AG04449 (cell line): ENCODE data around the gene ATP13A3.

ENCODE experiments used
- CTCF ChIA-PET: fragments of 350-600 bp; formaldehyde crosslinking; extraction: SDS; loops from one replicate; lab custom pipeline; 2021; ENCODE audit warnings: antibody characterized with exemption; lab: Yijun Ruan, JAX
- POLR2A ChIA-PET: fragments of 400-600, 350-600 bp; formaldehyde crosslinking; extraction: SDS; loops from one replicate; lab custom pipeline; 2020; ENCODE audit warnings: antibody characterized with exemption, inconsistent platforms; lab: Yijun Ruan, JAX
- DNase-seq: peaks from one replicate; pipeline ENCODE4 v3.0.0-alpha.2; 2010; ENCODE audit warnings: low read depth, low spot score
- H3K4me3 ChIP-seq: 2 replicates; pipeline ENCODE4 v1.5.1; 2011; ENCODE audit warnings: low read depth, mild to moderate bottlenecking, control low read depth, low read length
- TF ChIP-seq, protein P1 (sequence below): IDR thresholded peaks from one replicate; pipeline ENCODE4 v1.5.1; 2011; ENCODE audit warnings: mild to moderate bottlenecking, moderate library complexity, low read length, control low read depth, inconsistent platforms; ENCODE audit not compliant: insufficient read depth; ENCODE audit errors: missing control alignments

Gene ATP13A3

GRCh38 chr3:194382196-194382891 is 104.5 kb downstream of the ATP13A3 start:
- TF ChIP-seq, protein P1, sequence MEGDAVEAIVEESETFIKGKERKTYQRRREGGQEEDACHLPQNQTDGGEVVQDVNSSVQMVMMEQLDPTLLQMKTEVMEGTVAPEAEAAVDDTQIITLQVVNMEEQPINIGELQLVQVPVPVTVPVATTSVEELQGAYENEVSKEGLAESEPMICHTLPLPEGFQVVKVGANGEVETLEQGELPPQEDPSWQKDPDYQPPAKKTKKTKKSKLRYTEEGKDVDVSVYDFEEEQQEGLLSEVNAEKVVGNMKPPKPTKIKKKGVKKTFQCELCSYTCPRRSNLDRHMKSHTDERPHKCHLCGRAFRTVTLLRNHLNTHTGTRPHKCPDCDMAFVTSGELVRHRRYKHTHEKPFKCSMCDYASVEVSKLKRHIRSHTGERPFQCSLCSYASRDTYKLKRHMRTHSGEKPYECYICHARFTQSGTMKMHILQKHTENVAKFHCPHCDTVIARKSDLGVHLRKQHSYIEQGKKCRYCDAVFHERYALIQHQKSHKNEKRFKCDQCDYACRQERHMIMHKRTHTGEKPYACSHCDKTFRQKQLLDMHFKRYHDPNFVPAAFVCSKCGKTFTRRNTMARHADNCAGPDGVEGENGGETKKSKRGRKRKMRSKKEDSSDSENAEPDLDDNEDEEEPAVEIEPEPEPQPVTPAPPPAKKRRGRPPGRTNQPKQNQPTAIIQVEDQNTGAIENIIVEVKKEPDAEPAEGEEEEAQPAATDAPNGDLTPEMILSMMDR, result no peak
- CTCF ChIA-PET, result interaction anchor here (0.8 to 2.0 kb wide), 3 partner anchors 16 to 38 kb away, joined by 3 to 11 read pairs (median 3); no protein-coding TSS in a partner anchor
- POLR2A ChIA-PET, result no interaction called here
- DNase-seq, result no peak
- H3K4me3 ChIP-seq, result no peak overlapping the region

DNA sequence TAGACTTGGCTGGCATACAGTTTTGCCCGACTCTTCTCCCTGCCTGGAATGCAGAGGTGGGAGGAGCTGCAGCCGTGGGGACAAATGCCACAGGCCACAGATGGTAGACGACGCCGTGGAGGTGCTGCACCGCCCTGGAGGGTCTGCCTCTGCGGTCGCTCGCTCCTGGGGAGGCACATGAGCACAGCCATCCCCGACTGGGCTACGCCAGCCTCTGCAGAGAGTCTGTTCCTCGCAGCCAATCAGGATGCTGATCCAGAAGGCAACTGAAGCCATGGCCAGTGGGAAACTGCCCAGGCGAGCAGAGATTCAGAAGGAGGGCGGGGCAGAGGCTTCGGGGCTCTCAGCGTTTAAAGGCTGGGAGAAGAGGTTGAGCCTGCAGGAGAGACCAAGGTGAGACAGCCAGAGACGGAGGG is 105.3 kb downstream of the ATP13A3 start:
- CTCF ChIA-PET, result interaction anchor here (1.1 kb wide), 1 partner anchor 38 kb away, joined by 4 read pairs; no protein-coding TSS in a partner anchor
- TF ChIP-seq, protein P1, result no peak
- H3K4me3 ChIP-seq, result no peak overlapping the region
- no peak for DNase-seq
- POLR2A ChIA-PET, result no interaction called here

- H3K4me3 ChIP-seq, result no peak overlapping the region
- ChIA-PET CTCF (interaction anchor here (1.1 kb wide), 1 partner anchor 37 kb away, joined by 4 read pairs; no protein-coding TSS in a partner anchor), POLR2A (no interaction called here)
- no peak for DNase-seq
- TF ChIP-seq, protein P1, result no peak
These were observed 106.5 kb downstream of the ATP13A3 start for GRCh38 chr3:194380326-194380725.

- CTCF ChIA-PET, result interaction anchor here (1.4 to 2.5 kb wide), 3 partner anchors 9 to 35 kb away, joined by 3 to 16 read pairs (median 7); no protein-coding TSS in a partner anchor
- POLR2A ChIA-PET, result no interaction called here
These were observed 107.2 kb downstream of the ATP13A3 start for GRCh38 chr3:194379651-194380050.

DNA sequence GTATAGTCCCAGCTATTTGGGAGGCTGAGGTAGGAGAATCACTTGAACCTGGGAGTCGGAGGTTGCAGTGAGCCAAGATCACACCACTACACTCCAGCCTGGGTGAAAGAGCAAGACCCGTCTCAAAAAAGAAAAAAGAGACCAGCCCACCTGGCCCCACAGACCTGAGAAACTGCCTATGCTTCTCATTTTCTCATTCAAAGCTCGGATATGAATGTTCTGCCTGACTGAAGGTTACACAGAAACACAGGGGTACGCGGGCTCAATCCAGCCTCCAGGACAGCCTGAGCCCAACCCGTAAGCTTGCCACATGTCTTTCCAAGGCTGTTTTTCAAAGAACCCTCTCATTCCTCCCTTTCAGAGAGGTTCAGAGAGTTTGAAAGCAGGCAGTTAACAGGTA is 107.6 kb downstream of the ATP13A3 start:
- no peak overlapping the region for H3K4me3 ChIP-seq
- TF ChIP-seq, protein P1, result no peak
- ChIA-PET POLR2A (no interaction called here), CTCF (interaction anchor here (1.4 to 2.5 kb wide), 3 partner anchors 10 to 34 kb away, joined by 3 to 16 read pairs (median 7); no protein-coding TSS in a partner anchor)
- DNase-seq, result no peak

More at GRCh38 chr3:194379651-194380050, 107.2 kb downstream of the ATP13A3 start:
- TF ChIP-seq, protein P1, result no peak
- no peak overlapping the region for H3K4me3 ChIP-seq
- DNase-seq, result no peak

DNA sequence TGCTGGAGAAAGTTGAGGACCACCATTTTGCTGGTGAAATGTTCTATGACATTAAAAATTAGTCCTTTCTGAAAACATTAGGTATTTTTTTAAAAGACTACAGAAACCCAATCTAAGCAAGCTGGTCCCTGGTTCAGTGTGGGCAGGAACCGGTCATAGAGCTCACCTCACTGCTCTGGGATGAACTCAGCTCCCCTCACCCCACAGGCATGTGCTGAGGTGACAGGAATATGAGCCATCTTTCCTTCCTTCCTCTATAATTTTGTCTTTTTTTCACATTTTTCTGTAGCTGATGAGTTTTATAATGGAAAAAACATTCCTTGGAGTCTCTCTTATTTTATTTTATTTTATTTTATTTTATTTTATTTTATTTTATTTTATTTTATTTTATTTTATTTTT is 109.1 kb downstream of the ATP13A3 start:
- CTCF ChIA-PET, result interaction anchor here (0.8 to 2.5 kb wide), 3 partner anchors 12 to 33 kb away, joined by 3 to 16 read pairs (median 3); no protein-coding TSS in a partner anchor
- POLR2A ChIA-PET, result no interaction called here
- H3K4me3 ChIP-seq, result no peak overlapping the region
- no peak for DNase-seq
- TF ChIP-seq, protein P1, result no peak
